Renal pelvis (tissue), 4 donors: Measurements from ENCODE around the gene FARS2. TPM values are rescaled to one million over a fixed set of nuclear protein-coding genes. Genes with fewer than 3 reads are reported as not detected.

Experiments used
- DNase-seq: peaks from one replicate; pipeline ENCODE4 v3.0.0-alpha.2; 2013
- polyA plus RNA-seq, 3 donors: library from polyadenylated mRNA; unstranded; fragments of 120-200 nt; gene quantifications; one replicate each; pipeline ENCODE4 v1.2.1, GENCODE V29; 2013; ENCODE audit not compliant: insufficient read length in 3 of 3

Gene FARS2
- polyA plus RNA-seq, 3 donors: 18.6 to 22.3 (median 22.2) TPM

GRCh38 chr6:5751525-5752390, 490.4 kb downstream of the FARS2 start:
- no peak for DNase-seq

GRCh38 chr6:5752391-5752680, 491.0 kb downstream of the FARS2 start:
- peak; percentile 66 for DNase-seq

DNA sequence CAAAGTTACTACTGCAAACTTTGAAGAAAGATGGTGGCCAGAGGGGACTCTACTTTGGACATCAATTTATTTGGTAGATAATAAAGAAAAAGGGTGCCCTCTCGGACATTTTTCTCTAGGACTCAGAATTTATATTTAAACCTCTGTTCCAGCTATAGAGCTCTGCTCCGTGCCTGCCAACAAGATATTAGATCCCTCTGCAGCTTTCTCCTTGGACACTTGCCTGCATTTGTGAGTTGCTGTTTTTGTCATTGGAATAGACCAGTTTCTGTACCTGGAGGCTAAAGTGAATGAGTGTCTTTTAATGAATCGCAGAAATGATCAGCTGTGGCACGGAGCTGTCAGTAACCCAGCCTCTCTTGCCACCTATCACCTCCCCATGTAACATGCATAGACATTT, 491.9 kb downstream of the FARS2 start:
- DNase-seq: no peak

GRCh38 chr6:5754904-5755303, 493.6 kb downstream of the FARS2 start:
- no peak for DNase-seq

GRCh38 chr6:5759571-5759970, 498.3 kb downstream of the FARS2 start:
- no peak for DNase-seq

GRCh38 chr6:5761370-5761769, 500.1 kb downstream of the FARS2 start:
- DNase-seq: no peak

DNA sequence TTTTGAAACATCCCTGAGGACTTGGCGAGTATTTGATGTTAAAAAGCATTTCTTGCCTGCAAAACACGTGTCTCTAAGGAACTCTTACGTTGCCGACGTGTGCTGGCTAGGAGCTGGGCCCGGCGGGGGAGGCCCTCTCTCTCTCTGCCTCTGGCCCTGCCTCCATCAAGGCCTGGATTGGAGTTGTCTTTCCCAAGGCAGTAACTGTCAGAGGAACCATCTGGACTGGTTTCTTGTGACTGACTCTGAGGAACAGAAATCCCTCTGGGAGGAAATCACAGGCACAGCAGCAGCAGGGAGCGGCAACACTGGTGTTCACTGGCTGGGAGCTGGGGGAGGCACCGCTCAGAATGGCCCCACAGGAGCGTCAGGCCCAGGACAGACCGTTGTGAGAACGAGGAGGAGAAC, 501.3 kb downstream of the FARS2 start:
- no peak for DNase-seq

DNA sequence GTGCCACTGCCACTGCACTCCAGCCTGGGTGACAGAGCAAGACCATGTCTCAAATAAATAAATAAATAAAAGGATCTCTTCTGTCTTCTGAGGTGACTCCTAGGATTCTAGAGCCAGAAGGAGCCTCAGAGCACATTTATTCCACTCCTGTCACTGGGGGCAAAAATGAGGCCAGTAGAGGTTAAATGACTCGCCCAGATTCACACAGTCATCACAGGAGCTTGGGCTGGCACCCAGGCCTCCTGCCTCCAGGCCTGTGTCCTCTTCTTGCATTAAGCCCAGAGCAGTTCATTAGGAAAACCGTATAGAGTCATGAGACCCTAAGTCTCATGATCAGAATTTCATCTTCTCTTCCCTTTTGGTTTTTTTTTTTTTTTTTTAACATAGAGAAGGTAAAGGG, 502.1 kb downstream of the FARS2 start:
- DNase-seq: no peak

DNA sequence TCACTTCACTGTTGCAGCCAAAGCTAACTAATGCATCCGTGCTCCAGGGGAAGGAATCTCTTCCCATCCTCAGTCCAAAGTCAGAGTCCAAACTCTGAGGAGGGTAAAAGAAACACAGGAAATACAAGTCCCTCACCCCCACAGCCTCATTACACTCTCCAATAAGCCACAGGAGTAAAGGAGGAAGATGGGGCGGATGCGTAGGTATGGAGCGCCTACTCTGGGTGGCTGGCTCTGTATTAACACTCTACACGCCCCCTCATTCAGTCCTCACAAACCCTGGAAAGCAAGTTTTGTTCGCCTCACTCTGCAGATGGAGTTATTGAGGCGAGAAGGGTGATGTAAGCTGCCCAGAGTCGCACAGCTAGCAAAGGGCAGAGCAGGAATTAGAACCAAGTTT, 502.6 kb downstream of the FARS2 start:
- peak; percentile 55 for DNase-seq

GRCh38 chr6:5764401-5764955, 503.2 kb downstream of the FARS2 start:
- no peak for DNase-seq

- DNase-seq: no peak
Observed at GRCh38 chr6:5765141-5765760, 503.9 kb downstream of the FARS2 start.

DNA sequence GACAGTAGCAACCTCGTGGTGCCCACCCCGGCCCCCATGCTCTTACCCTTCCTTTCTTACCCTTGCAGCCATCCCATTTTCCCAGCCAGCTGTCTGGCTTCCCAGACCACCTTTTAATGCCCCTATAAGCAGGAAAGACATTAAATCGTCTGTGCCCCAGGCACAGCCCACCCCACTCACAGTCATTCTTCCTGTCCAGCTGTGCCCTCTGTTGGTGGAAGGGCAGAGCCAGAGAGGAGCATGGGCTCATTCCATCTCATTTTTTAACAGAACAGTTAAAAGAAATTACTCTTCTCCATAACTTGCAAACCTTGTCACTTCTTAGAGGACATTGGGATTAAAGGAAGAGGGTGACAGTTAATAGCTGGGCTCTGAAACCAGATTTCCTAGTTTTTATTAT, 504.9 kb downstream of the FARS2 start:
- no peak for DNase-seq

- DNase-seq: no peak
Observed at GRCh38 chr6:5767471-5767870, 506.2 kb downstream of the FARS2 start.

- DNase-seq: no peak
Observed at GRCh38 chr6:5771211-5771610, 509.9 kb downstream of the FARS2 start.

DNA sequence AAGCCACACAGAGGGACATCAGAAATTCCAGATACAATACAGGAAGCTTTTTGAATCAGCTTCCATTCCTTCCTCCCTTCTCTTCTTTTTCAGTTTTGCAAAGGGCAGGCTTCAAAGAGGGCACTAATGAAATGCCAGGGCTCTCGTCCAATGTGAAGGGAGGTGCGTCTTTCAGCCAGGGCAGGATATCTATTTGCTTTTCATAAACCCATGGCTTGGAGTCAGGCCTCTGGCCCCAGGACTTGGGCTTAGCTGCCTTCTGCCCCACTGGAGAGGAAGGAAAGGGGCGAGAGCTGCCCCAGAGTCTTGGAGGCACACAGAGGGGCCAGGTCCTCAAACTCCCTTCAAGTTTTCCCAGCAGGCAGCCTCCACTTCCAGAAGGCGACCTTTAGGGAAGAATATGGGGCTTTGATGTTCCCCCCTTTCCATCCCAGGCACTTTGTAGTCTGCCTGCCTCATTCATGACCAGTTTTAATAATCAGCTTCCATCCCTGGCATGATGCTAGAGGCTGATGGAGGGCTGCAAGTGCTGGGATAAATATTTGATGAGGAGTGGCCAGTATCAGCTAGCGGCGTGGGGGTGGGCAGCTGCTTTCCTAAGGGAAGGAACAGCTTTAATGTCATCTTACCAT, 510.6 kb downstream of the FARS2 start:
- no peak for DNase-seq

DNA sequence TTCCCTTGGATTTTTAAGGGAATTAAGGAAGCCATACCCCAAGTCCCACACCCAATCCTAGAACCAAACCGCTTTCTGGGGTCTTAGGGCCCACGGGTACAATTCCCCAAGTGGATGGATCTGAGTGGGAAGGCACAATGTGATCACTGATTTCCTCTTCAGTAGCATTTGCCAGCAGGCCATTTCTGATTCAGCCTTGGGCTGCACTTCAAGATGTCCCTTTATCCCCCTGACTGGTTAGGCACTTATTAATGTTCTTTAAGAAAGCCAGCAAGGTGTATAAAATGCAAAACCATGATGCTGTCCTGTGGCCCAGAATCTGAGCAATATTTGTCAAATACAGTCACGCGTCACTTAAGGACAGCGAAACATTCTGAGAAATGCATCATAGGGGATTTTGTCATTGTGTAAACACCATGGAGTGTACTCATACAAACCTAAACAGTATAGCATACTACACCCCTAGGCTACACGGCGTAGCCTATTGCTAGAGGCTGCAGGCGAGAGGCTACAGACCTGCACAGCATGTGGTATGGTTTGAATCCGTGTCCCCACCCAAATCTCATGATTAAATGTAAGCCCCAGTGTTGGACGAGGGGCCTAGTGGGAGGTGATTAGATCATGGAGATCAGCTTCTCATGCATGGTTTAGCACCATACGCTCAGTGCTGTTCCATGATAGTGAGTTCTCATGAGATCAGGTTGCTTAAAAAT, 511.3 kb downstream of the FARS2 start:
- no peak for DNase-seq

- no peak for DNase-seq
Observed at GRCh38 chr6:5776104-5776503, 514.8 kb downstream of the FARS2 start.

- DNase-seq: no peak
Observed at GRCh38 chr6:5776706-5777390, 515.5 kb downstream of the FARS2 start.

DNA sequence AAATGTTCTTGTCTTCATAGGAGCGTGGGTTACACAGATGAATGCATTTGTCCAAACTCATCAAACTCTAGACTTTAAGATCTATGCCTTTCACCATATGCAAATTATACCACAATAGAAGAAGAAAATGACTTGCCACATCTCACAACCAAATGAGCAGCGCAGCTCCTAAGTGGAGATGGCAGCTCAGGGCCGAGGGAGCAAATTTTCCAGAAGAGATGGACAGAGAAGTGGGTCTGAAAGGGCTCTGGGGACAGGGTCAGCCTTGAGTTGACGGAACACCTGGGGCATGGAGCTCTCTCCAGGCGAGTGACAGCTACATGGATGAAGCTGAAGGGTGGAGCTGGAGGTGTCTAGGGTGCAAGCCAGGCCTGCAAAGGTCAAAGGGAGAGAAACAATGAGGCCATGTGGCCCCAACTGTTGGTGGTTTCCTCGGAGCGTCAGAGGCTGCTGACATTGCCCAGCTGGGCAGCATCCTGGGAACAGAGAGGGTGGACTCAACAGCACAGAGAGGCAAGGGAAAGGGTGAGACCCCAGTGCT, 517.1 kb downstream of the FARS2 start:
- no peak for DNase-seq

- DNase-seq: no peak
Observed at GRCh38 chr6:5778906-5779305, 517.6 kb downstream of the FARS2 start.

DNA sequence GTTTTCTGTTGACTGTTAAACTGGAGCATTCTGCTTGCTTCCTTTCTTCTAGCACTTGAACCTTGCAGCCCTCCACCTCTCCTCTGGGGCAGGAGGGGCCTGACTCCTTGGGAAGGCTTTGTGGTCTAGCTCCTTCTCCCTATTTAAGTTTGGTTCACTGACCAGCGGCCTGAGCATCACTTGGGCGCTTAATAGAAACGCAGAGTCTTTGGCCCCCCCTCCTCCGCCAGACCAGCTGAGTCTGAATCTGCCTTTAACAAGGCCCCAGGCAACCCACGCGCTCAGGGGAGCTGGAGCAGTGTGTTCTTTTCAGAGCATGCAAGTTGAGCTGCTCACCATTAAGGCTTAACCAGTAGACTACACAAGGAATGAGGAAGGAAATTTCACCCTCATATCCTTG, 519.7 kb downstream of the FARS2 start:
- DNase-seq: no peak
